Stimulated activated CD8-positive, alpha-beta memory T cell treated with anti-CD3 and anti-CD28 coated beads, Interleukin-4, amount 100 ng/mL, for 24 hours (primary cell): Measurements from ENCODE around the gene DLG1.
"Not testable (repeated sequence)": the region's sequence is repeated elsewhere in the genome, so short reads cannot be mapped to it uniquely, and the experiment has no call there.

Source experiments
- DNase-seq: peaks from one replicate; pipeline ENCODE4 v3.0.0-alpha.2; 2020; ENCODE audit warnings: low read depth

Gene DLG1

DNA sequence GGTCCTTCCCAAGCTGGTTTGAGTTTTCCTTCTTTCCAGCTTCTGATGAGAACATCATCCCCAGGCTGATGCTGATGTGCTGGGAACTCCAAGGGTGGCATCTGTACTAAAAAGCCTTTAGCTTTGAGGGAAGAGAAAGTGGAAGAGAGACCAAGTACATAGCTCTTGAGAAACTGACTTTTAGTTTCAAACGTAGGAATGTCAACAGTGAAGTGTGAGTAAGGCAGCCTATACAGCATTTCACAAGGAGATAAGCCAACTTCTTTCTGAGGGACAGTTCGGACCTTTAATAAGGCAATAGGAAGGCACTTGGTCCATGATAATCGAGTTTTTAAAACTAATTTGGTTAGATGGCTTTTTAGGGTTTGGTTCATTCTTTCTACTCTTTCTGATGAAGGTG lies 53.7 kb downstream of the DLG1 start:
- DNase-seq, result no peak

DNA sequence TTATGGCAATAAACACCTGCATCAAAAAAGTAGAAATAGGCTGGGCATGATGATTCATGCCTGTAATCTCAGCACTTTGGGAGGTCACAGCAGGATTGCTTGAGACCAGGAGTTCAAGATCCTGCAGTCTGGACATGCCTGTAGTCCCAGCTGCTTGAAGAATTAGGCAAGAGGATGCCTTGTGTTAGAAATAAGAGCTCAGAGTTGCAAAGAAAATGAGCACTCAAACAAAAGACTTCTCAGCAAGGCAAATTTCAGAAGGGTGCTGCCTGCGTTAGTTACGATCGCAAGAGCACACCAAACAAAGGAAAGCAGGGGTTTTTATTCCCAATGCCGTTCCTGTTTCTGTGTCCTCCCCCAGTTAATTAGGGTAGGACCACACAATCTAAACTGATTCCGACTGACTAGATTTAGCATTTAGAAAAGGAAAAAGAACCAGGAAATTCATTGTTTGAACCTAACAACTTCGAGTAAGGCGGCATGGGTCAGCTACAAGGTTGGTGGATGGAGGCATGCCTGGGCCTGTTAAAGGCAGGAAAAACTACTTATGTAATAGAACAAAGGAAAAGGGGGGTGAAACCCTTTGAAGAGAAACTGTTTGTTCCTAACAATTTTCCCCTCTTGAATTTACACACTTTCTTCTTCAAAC lies 55.5 kb downstream of the DLG1 start:
- DNase-seq, result no peak

DNA sequence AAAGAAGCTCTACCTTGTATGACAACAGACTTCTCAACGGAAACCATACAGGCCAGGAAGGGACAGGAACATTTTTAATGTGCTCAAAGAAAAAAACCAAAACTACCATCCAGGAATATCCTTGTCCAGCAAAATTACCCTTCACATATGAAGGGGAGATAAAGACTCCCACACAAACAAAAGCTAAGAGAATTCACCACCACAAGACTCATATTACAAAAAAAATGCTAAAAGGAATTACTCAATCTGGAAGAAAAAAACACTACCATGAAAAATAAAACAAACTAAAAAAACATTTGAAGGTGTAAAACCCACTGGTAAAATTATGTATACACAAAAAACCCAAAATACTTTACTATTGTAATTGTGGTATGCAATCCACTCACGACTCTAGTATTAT lies 57.2 kb downstream of the DLG1 start:
- no peak for DNase-seq

- DNase-seq, result no peak
Observed at GRCh38 chr3:197239857-197240256, 58.6 kb downstream of the DLG1 start.

- no peak for DNase-seq
Observed at GRCh38 chr3:197238842-197239241, 59.6 kb downstream of the DLG1 start.

GRCh38 chr3:197237897-197238296 lies 60.5 kb downstream of the DLG1 start:
- DNase-seq, result no peak

DNA sequence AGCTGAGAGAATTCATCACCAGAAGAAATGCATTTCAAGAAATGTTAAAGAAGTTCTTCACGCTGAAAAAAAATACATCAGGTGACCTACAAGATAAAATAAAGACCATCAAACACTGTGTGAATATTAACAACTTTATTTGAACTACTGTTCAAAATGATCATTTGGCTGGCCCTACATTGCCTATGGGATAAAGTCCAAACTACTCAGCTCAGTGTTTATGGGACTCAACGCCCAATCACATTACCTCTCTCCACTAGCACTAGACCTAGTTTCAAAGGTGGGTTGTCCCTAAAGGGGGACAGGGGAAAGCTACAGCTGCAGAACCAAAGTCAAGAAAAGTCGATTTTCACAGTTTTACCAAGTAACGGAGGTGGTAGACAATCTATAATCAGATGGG lies 62.0 kb downstream of the DLG1 start:
- no peak for DNase-seq

GRCh38 chr3:197234947-197235914 lies 63.2 kb downstream of the DLG1 start:
- no peak for DNase-seq

- DNase-seq, result no peak
Observed at GRCh38 chr3:197231321-197231720, 67.1 kb downstream of the DLG1 start.

DNA sequence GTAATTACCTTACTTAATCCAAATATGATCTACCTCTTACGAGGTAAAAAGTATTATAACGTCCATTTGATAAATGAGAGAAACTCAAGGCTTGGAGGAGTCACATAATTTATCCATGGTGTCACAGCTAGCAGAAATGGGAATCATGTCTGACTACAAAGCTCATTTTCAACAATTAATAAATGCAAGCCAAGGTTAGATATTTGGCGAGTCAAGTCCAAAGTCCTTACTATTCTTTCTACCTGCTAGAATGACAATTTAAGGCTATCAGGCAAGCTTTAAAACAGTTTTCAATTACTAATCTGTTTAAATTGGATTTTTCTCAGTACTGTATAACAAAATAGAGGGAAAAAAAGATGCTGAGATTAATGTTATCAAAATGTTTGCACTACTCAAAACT lies 68.6 kb downstream of the DLG1 start:
- DNase-seq, result no peak

- no peak for DNase-seq
Observed at GRCh38 chr3:197229178-197229577, 69.2 kb downstream of the DLG1 start.

GRCh38 chr3:197227780-197228574 lies 70.4 kb downstream of the DLG1 start:
- DNase-seq, result no peak

DNA sequence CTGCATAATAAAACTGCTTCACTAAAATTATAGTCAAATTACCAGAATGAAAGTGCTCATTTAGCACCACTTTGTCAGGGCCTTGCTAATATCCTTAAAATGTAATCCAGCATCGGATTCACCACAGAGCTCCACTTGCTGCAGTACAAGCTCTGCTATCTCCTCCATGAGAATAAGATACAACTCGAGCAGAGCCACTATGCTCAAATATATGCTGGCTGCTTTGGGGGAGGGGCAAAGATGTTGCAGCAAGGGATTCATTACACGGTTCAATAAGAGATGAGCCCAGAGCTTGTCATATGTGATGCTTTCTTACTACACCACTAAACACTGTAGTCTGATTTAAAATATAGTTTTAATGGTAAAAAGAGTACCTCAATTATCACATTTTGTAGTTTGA lies 72.2 kb downstream of the DLG1 start:
- no peak for DNase-seq

- DNase-seq, result no peak
Observed at GRCh38 chr3:197225579-197225978, 72.8 kb downstream of the DLG1 start.

DNA sequence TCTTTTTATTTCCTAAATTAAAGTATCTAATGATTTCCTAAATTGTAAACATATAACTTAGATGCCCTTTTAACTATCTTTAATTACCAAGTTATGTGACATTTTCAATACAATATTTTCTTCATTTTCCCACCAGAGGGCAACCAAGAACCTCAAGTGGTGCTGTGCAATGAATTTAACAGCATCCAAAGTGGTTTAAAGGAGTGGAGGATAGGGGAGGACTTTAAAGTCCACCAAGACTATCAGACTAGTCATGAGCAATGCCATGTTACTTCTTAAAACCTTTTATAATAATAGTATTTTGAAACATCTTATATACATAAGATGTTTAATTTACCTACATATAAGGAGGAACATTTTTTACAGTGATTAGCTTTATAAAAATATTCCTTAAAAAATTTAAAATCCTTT lies 74.4 kb downstream of the DLG1 start:
- no peak for DNase-seq

DNA sequence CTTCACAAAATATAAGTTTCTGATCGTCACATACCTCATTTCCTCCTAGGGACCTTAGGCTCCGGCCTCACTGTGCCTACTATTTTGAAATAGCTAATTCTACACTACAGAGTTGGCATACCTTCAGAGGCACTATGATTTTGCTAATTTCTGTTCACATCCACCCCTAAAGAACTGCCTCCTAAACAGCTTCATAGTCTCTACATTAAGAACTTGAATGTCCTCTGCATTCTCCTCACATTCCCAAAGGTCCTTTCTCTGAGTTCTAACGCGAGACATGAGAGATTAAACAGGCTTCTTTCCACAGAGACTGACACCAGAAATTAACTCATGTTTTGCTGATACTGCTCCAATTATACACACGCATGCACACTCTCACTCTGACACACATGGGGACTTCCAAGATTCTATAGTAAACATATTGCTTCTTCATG lies 75.5 kb downstream of the DLG1 start:
- DNase-seq, result no peak

GRCh38 chr3:197219619-197220018 lies 78.8 kb downstream of the DLG1 start:
- DNase-seq, result no peak

DNA sequence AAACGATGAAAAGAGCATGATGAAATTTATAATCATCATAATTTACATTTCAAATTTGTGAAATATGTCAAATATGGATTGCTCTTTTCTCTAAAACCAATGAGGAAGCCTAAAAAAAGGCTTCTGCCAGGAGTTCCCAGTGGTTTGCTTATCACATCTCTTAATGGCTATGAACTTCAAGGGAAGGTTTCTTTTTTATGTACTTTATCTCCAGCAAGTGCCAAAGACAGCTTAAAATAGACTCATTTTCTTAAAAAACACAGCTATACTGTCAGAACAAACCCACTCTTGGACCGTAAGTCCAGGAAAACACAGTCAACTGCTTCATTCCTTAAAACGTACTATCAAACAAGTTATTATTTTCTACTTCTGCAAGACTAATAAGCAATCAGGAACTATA lies 80.2 kb downstream of the DLG1 start:
- no peak for DNase-seq

GRCh38 chr3:197216914-197217313 lies 81.5 kb downstream of the DLG1 start:
- DNase-seq, result no peak

DNA sequence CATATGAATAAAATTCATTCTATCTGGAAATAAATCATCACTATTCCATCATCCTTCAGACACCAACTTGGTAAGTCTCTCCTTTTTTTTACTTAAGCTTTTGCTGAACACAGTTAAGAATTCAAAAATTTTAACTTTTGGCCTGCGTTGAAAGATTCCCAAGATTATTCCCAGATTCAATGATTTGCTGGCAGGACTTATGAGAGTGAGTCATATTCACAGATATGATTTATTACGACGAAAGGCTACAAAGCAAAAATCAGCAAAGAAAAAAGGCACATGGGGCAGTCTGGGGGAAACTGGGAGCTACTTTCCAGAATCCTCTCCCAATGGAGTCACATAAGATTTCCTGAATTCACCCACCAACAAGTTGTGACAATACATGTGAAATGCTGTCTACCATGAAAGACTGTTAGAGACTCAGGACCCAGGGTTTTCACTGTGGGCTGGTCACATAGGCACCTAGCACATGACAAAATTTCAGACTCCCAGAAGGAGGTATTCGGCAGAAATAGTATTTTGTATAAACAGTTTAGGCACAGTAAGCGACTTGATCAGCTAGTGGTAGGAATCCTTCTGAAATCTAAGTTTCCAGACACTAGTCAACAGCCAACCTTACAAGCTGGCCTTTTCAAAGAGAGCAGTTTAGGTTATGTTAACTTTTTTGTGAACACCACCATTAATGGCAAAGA lies 82.1 kb downstream of the DLG1 start:
- DNase-seq, result no peak

GRCh38 chr3:197212290-197212689 lies 86.1 kb downstream of the DLG1 start:
- DNase-seq, result no peak

GRCh38 chr3:197211698-197212097 lies 86.7 kb downstream of the DLG1 start:
- DNase-seq, result not testable (repeated sequence)
